Measurements from ENCODE around the gene SSH2.
"Not testable (repeated sequence)": the region's sequence is repeated elsewhere in the genome, so short reads cannot be mapped to it uniquely, and the experiment has no call there.

Gene SSH2

GRCh38 chr17:29694918-29695563 lies 235.0 kb downstream of the SSH2 start:
- Mint-ChIP-seq H3K9me3 (no peaks in the 10 kb centered on the region), H3K27ac (peak overlapping the region; percentile 6), H3K36me3 (peaks cover 58% of the 10 kb centered on the region), H3K4me3 (no peak overlapping the region), H3K4me1 (peaks cover 20% of the 10 kb centered on the region)
- no peak for DNase-seq (ENCODE audit: low spot score in 2 of 2)
- ATAC-seq, result no peak

- H3K4me3 Mint-ChIP-seq, result no peak overlapping the region
- H3K27ac Mint-ChIP-seq, result peak overlapping the region; percentile 81
- peaks cover 20% of the 10 kb centered on the region for H3K4me1 Mint-ChIP-seq
- H3K9me3 Mint-ChIP-seq, result no peaks in the 10 kb centered on the region
- DNase-seq (ENCODE audit: low spot score in 2 of 2) (no peak), ATAC-seq (no peak)
- H3K36me3 Mint-ChIP-seq, result peaks cover 66% of the 10 kb centered on the region
Measured at GRCh38 chr17:29693751-29694150, 236.3 kb downstream of the SSH2 start.

GRCh38 chr17:29687596-29687995 lies 242.4 kb downstream of the SSH2 start:
- Mint-ChIP-seq H3K4me1 (peaks cover 11% of the 10 kb centered on the region), H3K36me3 (peaks cover 74% of the 10 kb centered on the region), H3K9me3 (no peaks in the 10 kb centered on the region), H3K27ac (peak overlapping the region; percentile 26), H3K4me3 (no peak overlapping the region)
- ATAC-seq (no peak), DNase-seq (ENCODE audit: low spot score in 2 of 2) (no peak)

DNA sequence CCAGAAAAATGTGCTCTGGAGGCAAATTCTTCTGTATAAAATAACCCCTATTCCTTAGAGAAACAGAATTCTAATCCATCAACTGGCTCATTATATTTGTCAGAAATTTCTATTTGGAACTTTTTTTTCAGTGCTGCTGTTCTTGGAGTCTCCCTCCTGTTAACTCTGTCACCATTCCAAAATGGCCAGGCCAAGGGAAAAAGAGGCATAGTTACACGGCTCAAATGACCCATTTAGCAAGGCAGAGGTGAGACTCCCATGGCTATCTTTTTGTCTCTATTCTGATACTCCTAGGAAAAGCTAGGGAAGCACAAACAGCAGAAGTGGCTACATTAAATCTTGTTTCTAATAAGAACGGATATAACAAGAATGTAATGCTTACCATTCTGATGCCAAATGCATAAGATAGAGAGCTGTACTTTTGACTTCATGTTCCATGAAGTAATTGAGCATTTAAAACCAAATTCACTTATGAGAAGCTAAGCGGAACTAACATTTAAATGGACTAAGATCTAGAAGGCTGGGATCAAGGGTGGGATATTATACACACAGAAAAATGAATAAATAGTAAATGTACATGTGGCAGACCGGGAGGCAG lies 242.9 kb downstream of the SSH2 start:
- H3K27ac Mint-ChIP-seq, result peak overlapping the region; percentile 26
- no peaks in the 10 kb centered on the region for H3K9me3 Mint-ChIP-seq
- no peak for ATAC-seq
- no peak for DNase-seq (ENCODE audit: low spot score in 2 of 2)
- H3K4me3 Mint-ChIP-seq, result no peak overlapping the region
- peaks cover 16% of the 10 kb centered on the region for H3K4me1 Mint-ChIP-seq
- H3K36me3 Mint-ChIP-seq, result peaks cover 76% of the 10 kb centered on the region

DNA sequence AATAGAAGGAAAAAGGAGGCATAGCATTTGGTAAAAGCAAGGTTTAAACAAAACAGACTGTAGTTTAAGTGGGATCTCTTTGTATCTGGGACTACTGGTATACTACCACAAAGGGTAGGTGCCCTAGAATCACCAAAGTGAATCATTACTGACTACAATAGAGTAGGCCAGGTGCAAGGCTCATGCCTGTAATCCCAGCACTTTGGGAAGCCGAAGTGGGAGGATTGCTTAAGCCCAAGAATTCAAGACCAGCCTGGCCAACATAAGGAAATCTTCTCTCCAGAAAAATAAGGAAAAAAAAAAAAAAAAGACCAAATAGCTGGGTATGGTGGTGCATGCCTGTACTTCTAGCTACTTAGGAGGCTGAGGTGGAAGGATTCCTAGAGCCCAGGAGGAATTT lies 246.5 kb downstream of the SSH2 start:
- Mint-ChIP-seq H3K4me1 (peaks cover 10% of the 10 kb centered on the region), H3K9me3 (no peaks in the 10 kb centered on the region), H3K27ac (peak overlapping the region; percentile 55), H3K4me3 (no peak overlapping the region), H3K36me3 (peaks cover 82% of the 10 kb centered on the region)
- DNase-seq (ENCODE audit: low spot score in 2 of 2) (no peak), ATAC-seq (no peak)

DNA sequence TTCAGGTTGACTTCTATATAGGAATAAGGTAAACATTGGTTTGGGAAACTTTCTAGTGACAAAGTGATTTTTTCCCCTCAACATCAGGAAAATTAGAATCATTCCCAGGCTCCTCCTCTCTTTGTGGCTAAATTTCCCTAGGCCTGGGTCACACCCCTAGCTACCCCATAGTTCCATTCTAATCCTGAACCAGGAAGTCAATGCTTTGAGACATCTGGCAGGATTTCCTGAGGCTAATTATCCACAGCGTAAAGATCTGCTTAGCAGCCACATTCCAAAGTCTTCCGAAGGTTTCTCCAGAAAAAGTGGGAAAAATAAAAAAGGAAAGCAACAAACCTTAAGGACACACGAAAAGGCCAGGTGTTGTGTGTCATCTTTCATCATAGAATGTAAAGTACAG lies 247.0 kb downstream of the SSH2 start:
- Mint-ChIP-seq H3K36me3 (peaks cover 82% of the 10 kb centered on the region), H3K4me1 (peaks cover 10% of the 10 kb centered on the region), H3K9me3 (no peaks in the 10 kb centered on the region), H3K27ac (peak overlapping the region; percentile 55), H3K4me3 (no peak overlapping the region)
- ATAC-seq, result no peak
- DNase-seq (ENCODE audit: low spot score in 2 of 2), result no peak

- H3K4me1 Mint-ChIP-seq, result peaks cover 10% of the 10 kb centered on the region
- peaks cover 81% of the 10 kb centered on the region for H3K36me3 Mint-ChIP-seq
- DNase-seq (ENCODE audit: low spot score in 2 of 2), result no peak
- H3K9me3 Mint-ChIP-seq, result no peaks in the 10 kb centered on the region
- no peak overlapping the region for H3K4me3 Mint-ChIP-seq
- H3K27ac Mint-ChIP-seq, result peak overlapping the region; percentile 55
- ATAC-seq, result peak; percentile 36
Measured at GRCh38 chr17:29682054-29682453, 248.0 kb downstream of the SSH2 start.

DNA sequence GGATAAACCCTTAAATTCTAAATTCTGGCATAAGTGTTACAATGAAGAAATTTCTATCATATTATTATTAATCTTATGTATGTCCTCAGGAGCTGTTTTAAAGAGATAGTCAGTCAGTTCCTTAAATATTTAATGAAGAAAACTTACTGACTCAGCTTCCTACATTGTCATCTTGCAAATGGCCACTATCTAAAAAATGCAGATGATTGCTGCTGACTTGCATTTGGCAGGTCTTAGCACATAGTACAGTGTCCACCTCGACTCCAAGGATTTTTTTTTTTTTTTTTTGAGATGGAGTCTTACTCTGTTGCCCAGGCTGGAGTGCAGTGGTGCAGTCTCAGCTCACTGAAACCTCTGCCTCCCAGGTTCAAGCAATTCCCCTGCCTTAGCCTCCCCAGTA lies 252.2 kb downstream of the SSH2 start:
- Mint-ChIP-seq H3K4me1 (peaks cover 10% of the 10 kb centered on the region), H3K4me3 (no peak overlapping the region), H3K27ac (peak overlapping the region; percentile 76), H3K36me3 (peaks cover 84% of the 10 kb centered on the region), H3K9me3 (no peaks in the 10 kb centered on the region)
- no peak for ATAC-seq
- DNase-seq (ENCODE audit: low spot score in 2 of 2), result no peak

GRCh38 chr17:29677221-29677791 lies 252.7 kb downstream of the SSH2 start:
- H3K4me1 Mint-ChIP-seq, result peaks cover 6% of the 10 kb centered on the region
- no peaks in the 10 kb centered on the region for H3K9me3 Mint-ChIP-seq
- peak overlapping the region; percentile 76 for H3K27ac Mint-ChIP-seq
- ATAC-seq (peak; percentile 36), DNase-seq (ENCODE audit: low spot score in 2 of 2) (no peak)
- peaks cover 84% of the 10 kb centered on the region for H3K36me3 Mint-ChIP-seq
- H3K4me3 Mint-ChIP-seq, result no peak overlapping the region

- not testable (repeated sequence) for H3K4me3 Mint-ChIP-seq; DNase-seq (ENCODE audit: low spot score in 2 of 2); H3K4me1 Mint-ChIP-seq; ATAC-seq; H3K27ac Mint-ChIP-seq; H3K9me3 Mint-ChIP-seq
- peaks cover 85% of the 10 kb centered on the region for H3K36me3 Mint-ChIP-seq
Measured at GRCh38 chr17:29675961-29676360, 254.1 kb downstream of the SSH2 start.

- no peak overlapping the region for H3K27ac Mint-ChIP-seq
- ATAC-seq (no peak), DNase-seq (ENCODE audit: low spot score in 2 of 2) (no peak)
- H3K36me3 Mint-ChIP-seq, result peaks cover 86% of the 10 kb centered on the region
- H3K4me1 Mint-ChIP-seq, result no peaks in the 10 kb centered on the region
- no peaks in the 10 kb centered on the region for H3K9me3 Mint-ChIP-seq
- no peak overlapping the region for H3K4me3 Mint-ChIP-seq
Measured at GRCh38 chr17:29674281-29674680, 255.7 kb downstream of the SSH2 start.

- no peaks in the 10 kb centered on the region for H3K4me1 Mint-ChIP-seq
- ATAC-seq, result no peak
- H3K4me3 Mint-ChIP-seq, result no peak overlapping the region
- peak overlapping the region; percentile 43 for H3K27ac Mint-ChIP-seq
- H3K36me3 Mint-ChIP-seq, result peaks cover 90% of the 10 kb centered on the region
- H3K9me3 Mint-ChIP-seq, result no peaks in the 10 kb centered on the region
- DNase-seq (ENCODE audit: low spot score in 2 of 2), result no peak
Measured at GRCh38 chr17:29671661-29672060, 258.4 kb downstream of the SSH2 start.

DNA sequence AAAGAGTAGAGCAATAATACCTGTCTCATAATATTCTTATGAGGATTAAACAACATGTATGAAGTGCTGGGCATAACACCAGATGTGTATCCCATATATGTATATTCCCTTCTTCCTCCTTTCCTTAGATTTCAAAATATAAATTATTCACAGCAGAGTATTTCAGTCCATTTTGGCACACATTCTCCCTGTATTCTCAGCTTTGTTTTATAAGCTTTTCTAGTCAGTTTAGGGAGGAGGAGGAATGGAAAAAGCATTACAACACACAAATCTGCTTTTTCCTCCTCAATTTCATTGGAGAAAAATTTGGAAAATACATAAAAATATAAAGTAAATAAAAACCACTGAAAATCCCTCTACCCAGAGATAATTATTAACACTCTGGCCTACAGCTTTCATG lies 260.8 kb downstream of the SSH2 start:
- DNase-seq (ENCODE audit: low spot score in 2 of 2) (no peak), ATAC-seq (no peak)
- H3K9me3 Mint-ChIP-seq, result no peaks in the 10 kb centered on the region
- no peak overlapping the region for H3K27ac Mint-ChIP-seq
- H3K4me3 Mint-ChIP-seq, result no peak overlapping the region
- peaks cover 90% of the 10 kb centered on the region for H3K36me3 Mint-ChIP-seq
- H3K4me1 Mint-ChIP-seq, result peaks cover 16% of the 10 kb centered on the region

DNA sequence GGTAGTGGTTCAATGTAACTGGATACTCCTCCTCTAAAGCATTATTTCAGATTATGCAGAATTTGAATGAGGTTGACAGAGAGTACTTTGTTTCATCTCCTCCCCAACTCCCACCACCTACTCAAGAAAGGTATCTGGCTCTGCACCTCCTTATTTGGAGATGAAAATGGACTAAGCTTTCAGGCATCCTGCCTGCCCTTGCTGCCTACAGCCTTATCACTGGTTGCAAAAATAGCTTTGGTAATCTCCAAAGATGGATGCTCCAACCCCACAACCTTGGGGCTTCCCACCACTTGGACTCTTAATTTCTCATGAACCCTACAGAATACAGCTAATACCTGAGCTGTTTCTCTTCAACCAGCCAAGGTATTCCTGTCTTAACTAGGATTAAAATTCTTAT lies 262.1 kb downstream of the SSH2 start:
- H3K36me3 Mint-ChIP-seq, result peaks cover 91% of the 10 kb centered on the region
- no peak overlapping the region for H3K4me3 Mint-ChIP-seq
- H3K27ac Mint-ChIP-seq, result peak overlapping the region; percentile 44
- H3K4me1 Mint-ChIP-seq, result peaks cover 16% of the 10 kb centered on the region
- H3K9me3 Mint-ChIP-seq, result no peaks in the 10 kb centered on the region
- DNase-seq (ENCODE audit: low spot score in 2 of 2) (no peak), ATAC-seq (no peak)

DNA sequence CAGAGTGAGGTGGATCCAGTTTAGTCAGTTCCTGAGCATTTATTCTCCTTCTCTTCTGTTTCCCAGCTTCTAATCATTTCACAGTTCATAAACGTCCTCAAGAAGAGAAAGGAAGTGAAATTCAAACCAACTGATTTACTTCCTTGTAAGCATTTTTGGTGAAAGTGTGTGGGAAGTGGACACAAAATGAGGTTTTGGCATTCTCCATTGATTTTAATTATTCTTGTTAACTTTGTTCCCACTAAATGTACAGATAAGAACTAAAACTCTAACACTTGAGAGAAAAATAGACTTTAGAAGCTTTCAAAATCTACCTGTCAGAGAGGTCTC lies 264.6 kb downstream of the SSH2 start:
- ATAC-seq, result no peak
- Mint-ChIP-seq H3K4me3 (peak overlapping the region; percentile 3), H3K4me1 (peaks cover 22% of the 10 kb centered on the region), H3K36me3 (peaks cover 93% of the 10 kb centered on the region), H3K9me3 (no peaks in the 10 kb centered on the region), H3K27ac (peak overlapping the region; percentile 83)
- DNase-seq (ENCODE audit: low spot score in 2 of 2), result no peak

DNA sequence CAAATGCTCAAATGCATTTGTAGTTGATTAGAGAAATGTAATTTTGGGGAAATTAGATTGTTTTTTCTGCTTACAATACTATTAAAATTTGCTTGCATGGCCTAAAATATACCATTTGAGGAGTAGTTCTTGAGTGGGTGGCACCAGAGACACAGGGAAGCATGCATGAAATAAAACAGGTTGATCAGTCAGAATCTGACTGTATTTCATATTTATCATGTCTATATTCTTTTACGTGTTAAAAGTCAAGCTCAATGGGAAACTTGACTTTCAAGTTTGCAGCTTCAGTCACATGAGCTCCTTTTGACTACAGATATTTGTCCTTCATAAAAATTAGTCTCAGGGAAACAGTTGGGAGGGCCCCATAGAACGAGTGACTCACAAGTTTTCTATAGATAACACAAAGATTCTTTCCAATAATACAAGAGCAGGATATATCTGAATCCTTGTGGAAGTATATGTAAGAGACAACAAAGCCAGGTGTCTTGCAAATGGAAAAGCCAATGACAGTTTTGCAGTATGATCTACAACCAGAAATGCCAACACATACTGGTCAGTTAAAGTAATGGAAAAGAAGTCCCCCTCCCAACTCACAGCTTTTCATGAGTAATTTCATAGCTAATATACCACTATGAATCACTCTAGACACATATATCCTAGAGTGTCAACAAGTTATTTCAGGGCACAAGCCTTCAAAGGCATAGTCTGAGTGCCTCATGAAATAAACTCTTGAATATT lies 265.1 kb downstream of the SSH2 start:
- H3K4me3 Mint-ChIP-seq, result peak overlapping the region; percentile 3
- peak overlapping the region; percentile 83 for H3K27ac Mint-ChIP-seq

More for the DNA sequence above, 265.1 kb downstream of the SSH2 start:
- DNase-seq (ENCODE audit: low spot score in 2 of 2) (no peak), ATAC-seq (peak; percentile 98)
- H3K9me3 Mint-ChIP-seq, result no peaks in the 10 kb centered on the region
- H3K4me1 Mint-ChIP-seq, result peaks cover 22% of the 10 kb centered on the region
- H3K36me3 Mint-ChIP-seq, result peaks cover 93% of the 10 kb centered on the region

All from stimulated activated effector memory CD8-positive, alpha-beta T cell treated with anti-CD3 and anti-CD28 coated beads, Interleukin-12 subunit alpha, Interleukin-12 subunit beta, amount 100 ng/mL, for 72 hours (primary cell).